LNCAP (cell line): Measurements from ENCODE around the gene NRG2.

Experiments
- CTCF ChIP-seq: fragments of 450-650 bp; IDR thresholded peaks from 2 replicates; pipeline ENCODE4 v1.5.1; 2017; ENCODE audit warnings: mild to moderate bottlenecking

The NRG2 gene

DNA sequence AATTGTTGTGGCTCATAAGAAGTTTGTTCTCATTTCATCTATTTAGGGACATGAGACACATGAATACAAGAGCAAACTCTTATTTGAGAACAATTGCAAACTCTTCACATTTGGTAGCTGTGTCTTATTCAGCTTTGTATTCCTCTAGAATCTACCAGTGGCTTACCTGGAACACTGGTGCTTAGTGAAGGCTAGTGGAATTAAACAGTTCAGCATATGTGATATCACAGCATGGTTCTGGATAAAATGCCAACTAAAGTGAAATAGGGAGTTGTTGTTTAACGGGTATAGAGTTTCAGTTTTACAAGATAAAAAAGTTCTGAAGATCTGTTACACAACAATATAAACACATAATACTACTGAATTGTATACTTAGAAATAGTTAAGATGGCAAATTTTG, 48.9 kb downstream of the NRG2 start:
- no peak for TF ChIP-seq CTCF

- TF ChIP-seq CTCF = no peak
Observed at GRCh38 chr5:139985733-139986132, 57.4 kb downstream of the NRG2 start.

DNA sequence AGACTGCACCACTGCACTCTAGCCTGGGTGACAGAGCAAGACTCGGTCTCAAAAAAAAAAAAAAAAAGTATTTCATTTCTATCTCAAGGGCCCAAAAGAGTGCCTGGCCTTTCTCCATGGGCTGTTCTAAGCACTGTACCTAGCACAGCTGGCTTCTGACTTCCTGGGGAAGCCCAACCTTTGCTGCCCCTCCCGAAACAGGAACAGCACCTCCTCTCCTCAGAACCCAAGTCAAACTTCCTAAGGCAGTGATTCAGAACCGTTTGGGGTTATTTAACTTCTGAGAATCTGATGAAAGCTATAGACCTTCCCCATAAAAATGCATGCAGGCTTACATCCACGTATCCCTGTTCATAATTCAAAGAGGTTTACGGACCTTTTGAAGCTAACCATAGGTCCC, 57.8 kb downstream of the NRG2 start:
- no peak for TF ChIP-seq CTCF

GRCh38 chr5:139984816-139985215, 58.3 kb downstream of the NRG2 start:
- TF ChIP-seq CTCF = no peak

- no peak for TF ChIP-seq CTCF
Observed at GRCh38 chr5:139982975-139983240, 60.2 kb downstream of the NRG2 start.

DNA sequence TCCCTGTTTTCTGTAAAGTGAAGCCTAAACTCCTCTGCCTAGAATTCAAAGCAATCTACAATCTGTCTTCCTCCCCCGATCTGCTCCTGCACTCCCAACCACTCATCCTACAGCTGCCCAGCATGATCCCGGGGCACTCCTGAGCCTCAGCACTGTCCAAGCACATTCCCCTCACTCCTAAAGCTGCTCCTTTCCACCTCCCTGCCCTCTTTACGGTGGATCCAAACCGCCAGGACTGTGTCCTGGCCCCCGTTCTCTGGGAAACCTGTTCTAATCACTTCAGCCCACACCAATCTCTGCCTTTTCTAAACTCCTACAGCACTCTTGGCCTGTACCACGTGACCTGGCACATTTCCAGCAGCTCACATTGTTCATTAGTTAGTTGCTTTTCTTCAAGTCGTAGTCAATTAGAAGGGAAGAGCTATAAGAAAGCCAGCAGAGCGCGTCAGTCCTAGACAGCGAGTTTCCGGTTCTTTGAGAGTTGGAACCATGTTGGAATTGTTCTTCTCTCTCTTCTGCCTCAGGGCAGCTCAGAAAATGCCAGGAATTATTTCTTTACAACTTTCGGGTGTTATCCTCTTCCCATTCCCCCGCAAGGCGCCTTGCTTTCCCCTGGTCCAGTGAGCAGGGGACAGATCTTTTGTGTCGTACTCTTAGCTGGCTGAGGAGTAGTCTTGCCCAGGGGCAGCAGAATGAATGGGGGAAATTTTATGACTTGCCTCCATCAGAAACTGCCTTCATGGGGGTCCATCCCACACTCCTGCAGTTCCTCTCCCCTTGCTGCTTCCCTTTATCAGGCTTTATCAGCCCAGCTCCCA, 60.7 kb downstream of the NRG2 start:
- TF ChIP-seq CTCF = no peak

GRCh38 chr5:139980765-139981164, 62.3 kb downstream of the NRG2 start:
- no peak for TF ChIP-seq CTCF

DNA sequence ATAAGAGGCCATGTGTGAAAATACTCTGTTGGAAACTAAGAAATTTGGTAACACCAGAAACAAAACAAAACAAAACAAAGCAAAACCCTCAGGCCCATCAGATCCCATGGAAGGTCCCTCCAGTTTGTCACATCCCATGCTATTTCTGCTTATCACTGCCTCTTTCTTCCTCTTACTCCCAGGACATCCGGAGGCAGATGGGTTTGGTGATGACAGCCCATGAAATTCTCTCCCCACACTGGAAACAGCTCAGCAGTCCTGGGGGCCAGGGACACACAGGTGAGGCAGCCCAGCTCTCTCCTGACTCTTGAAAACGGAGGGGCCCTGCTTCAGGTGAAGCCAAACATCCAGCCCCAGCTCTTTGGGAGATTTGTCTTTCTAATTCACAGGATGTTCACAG, 63.2 kb downstream of the NRG2 start:
- no peak for TF ChIP-seq CTCF
